HUES6 (cell line): ENCODE measurements around the gene SLC16A10.

Source experiments
- H3K27ac ChIP-seq: 2 replicates; pipeline ENCODE4 v1.7.0; 2013; ENCODE audit warnings: low read depth, mild to moderate bottlenecking, low read length, inconsistent platforms
- H3K27me3 ChIP-seq: 2 replicates; pipeline ENCODE4 v1.6.1; 2013; ENCODE audit warnings: low read length; ENCODE audit not compliant: control insufficient read depth, insufficient read depth
- H3K36me3 ChIP-seq: 2 replicates; pipeline ENCODE4 v1.6.1; 2013; ENCODE audit warnings: low read length; ENCODE audit not compliant: control insufficient read depth, insufficient read depth
- H3K4me1 ChIP-seq: 2 replicates; pipeline ENCODE4 v1.6.1; 2013; ENCODE audit warnings: low read length; ENCODE audit not compliant: control insufficient read depth, insufficient read depth
- H3K4me3 ChIP-seq: 2 replicates; pipeline ENCODE4 v1.5.1; 2013; ENCODE audit warnings: low read depth, low read length
- H3K9ac ChIP-seq: one replicate; pipeline ENCODE4 v1.6.1; 2013; ENCODE audit warnings: mild to moderate bottlenecking, low read length
- H3K9me3 ChIP-seq: 2 replicates; pipeline ENCODE4 v1.6.1; 2013; ENCODE audit warnings: low read depth, low read length; ENCODE audit not compliant: control insufficient read depth, insufficient read depth

The SLC16A10 gene

GRCh38 chr6:111068109-111068865 lies 19.0 kb upstream of the SLC16A10 start:
- Histone ChIP-seq H3K27me3 (no peaks in the 10 kb centered on the region), H3K4me1 (no peaks in the 10 kb centered on the region), H3K9ac (no peak overlapping the region), H3K4me3 (no peak overlapping the region), H3K36me3 (no peaks in the 10 kb centered on the region), H3K27ac (no peak overlapping the region), H3K9me3 (no peaks in the 10 kb centered on the region)

DNA sequence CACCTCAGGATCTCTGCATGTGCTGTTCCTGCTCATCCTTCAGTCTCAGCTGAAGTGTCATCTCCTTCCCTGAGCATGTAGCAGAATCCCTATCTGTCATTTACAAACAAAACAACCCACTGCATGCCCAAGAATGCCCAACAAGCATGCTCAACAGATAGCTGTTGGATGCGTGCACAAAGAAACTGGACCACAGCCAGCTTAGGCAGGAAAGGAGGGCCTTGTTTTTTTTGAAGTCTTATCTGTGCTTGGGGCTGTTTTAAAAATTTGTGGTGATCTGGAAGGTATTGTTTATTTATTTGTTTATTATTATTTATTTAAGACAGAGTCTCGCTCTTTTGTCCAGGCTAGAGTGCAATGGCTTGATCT lies 18.5 kb upstream of the SLC16A10 start:
- Histone ChIP-seq H3K4me1 (no peaks in the 10 kb centered on the region), H3K27ac (no peak overlapping the region), H3K27me3 (no peaks in the 10 kb centered on the region), H3K36me3 (no peaks in the 10 kb centered on the region), H3K9ac (no peak overlapping the region), H3K4me3 (no peak overlapping the region), H3K9me3 (no peaks in the 10 kb centered on the region)

GRCh38 chr6:111069382-111070104 lies 17.8 kb upstream of the SLC16A10 start:
- Histone ChIP-seq H3K27ac (no peak overlapping the region), H3K9ac (no peak overlapping the region), H3K9me3 (no peaks in the 10 kb centered on the region), H3K4me1 (no peaks in the 10 kb centered on the region), H3K4me3 (no peak overlapping the region), H3K36me3 (no peaks in the 10 kb centered on the region), H3K27me3 (no peaks in the 10 kb centered on the region; the same call in 1 of the 2 replicates)

DNA sequence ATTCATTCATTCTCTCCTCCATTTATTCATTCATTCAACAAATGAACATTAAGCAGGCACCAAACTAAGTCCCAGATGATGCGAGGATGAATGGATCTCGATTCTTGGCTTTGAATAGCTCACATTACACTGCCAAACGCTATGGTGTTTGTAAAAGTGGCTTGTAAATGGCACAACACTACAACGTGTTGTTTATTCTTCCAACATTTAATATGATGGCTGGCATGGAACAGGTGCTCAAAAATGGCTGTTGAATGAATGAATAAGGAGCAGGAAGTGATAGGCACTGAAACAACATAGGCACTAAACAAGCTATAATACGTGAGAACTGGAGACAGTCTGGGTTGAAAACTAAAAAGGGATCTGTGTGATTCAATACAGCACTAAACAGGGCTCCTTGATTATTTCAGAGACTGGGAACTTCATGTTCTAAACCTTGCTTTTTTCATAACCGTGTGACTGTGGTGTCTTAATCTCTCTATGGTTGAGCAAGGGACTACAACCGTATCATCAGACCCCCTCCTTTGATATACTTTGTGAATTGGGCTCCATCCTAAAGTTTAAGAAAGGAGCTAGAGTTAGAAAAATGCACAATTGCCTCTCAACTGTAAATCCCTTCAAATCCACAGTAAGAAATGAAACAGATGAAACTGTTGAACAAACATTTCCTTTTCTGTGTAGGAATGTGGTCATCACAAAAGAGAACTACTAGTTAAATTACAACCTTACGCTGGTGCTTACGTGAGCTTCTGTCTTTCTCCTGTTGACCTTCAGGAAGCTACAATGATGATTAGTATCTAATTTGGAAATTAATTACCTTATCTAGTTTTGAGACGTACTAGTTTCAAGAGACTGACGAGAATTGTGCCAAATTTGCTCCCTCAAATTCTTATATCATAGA lies 16.9 kb upstream of the SLC16A10 start:
- H3K9ac ChIP-seq, result no peak overlapping the region
- H3K9me3 ChIP-seq, result no peaks in the 10 kb centered on the region
- no peaks in the 10 kb centered on the region for H3K36me3 ChIP-seq
- H3K4me1 ChIP-seq, result no peaks in the 10 kb centered on the region
- H3K4me3 ChIP-seq, result no peak overlapping the region
- no peaks in the 10 kb centered on the region; the same call in 1 of the 2 replicates for H3K27me3 ChIP-seq
- no peak overlapping the region for H3K27ac ChIP-seq

DNA sequence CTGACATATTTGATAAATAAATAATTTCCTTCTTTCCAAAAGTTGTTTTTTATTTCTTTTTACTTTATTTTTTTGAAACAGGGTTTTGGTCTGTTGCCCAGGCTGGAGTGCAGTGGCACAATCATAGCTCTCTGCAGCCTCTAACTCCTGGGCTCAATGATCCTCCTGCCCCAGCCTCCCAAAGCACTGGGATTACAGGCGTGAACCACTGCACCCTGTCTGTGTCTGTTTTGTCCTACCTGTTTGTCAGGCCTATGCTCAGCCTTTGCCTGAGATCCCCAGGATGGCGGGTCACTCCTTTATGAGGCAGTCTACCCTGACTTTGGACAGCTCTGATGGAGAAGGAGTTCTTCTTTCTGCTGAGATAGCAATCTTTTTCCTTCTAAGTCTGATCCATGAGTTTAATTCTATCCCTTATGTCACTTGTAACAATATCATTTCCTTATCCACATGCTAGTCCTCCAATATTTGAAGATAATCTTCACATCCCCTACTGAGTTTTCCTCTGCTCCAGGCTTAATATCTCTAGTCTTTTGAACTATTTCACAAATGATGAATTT lies 14.4 kb upstream of the SLC16A10 start:
- no peak overlapping the region for H3K4me3 ChIP-seq
- no peak overlapping the region for H3K9ac ChIP-seq
- H3K27me3 ChIP-seq, result no peaks in the 10 kb centered on the region; the same call in 1 of the 2 replicates
- no peak overlapping the region for H3K27ac ChIP-seq
- H3K36me3 ChIP-seq, result no peaks in the 10 kb centered on the region
- H3K4me1 ChIP-seq, result no peaks in the 10 kb centered on the region
- H3K9me3 ChIP-seq, result no peaks in the 10 kb centered on the region

DNA sequence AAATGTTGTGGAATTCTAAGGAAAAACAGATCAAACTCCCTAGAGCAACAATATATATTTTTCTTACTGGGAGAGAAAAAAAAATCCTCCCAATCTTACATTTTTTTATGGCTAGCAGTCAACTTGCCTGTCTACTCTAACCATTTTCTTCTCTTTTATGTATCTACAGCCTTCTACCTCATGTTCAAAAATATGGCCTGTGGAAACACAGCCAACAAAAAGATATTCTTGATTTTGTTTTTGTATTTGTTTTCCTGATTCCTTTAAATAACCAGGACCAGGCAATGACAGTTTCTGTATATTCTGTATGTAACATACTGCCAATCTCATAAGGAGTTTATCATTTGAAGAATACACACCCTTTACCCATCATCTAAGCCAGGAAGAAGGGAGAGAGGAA lies 13.0 kb upstream of the SLC16A10 start:
- Histone ChIP-seq H3K27ac (no peak overlapping the region), H3K4me3 (no peak overlapping the region), H3K4me1 (no peaks in the 10 kb centered on the region), H3K9me3 (no peaks in the 10 kb centered on the region), H3K27me3 (no peaks in the 10 kb centered on the region; the same call in 1 of the 2 replicates), H3K36me3 (no peaks in the 10 kb centered on the region), H3K9ac (no peak overlapping the region)

- Histone ChIP-seq H3K36me3 (no peaks in the 10 kb centered on the region), H3K9me3 (no peaks in the 10 kb centered on the region), H3K9ac (no peak overlapping the region), H3K4me1 (no peaks in the 10 kb centered on the region), H3K27me3 (no peaks in the 10 kb centered on the region; the same call in 1 of the 2 replicates), H3K4me3 (no peak overlapping the region), H3K27ac (no peak overlapping the region)
Measured at GRCh38 chr6:111076024-111076695, 11.1 kb upstream of the SLC16A10 start.

DNA sequence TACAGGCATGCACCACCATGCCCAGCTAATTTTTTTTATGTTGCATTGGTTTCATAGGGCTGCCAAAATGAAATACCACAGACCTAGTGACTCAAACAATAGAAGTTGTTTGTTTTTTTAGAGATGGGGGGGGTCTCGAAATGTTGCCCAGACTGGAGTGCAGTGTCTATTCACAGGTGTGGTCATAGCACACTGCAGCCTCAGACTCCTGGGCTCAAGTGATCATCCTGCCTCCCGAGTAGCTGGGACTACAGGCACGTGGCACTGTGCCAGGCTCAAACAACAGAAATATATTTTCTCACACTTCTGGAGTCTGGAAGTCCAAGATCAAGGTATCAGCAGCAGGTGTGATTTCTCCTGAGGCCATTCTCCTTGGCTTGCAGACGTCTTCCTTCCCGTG lies 6.6 kb upstream of the SLC16A10 start:
- H3K36me3 ChIP-seq, result no peaks in the 10 kb centered on the region
- no peak overlapping the region for H3K9ac ChIP-seq
- no peak overlapping the region for H3K4me3 ChIP-seq
- H3K4me1 ChIP-seq, result no peaks in the 10 kb centered on the region
- H3K27me3 ChIP-seq, result peaks cover 4% of the 10 kb centered on the region
- H3K9me3 ChIP-seq, result no peaks in the 10 kb centered on the region
- no peak overlapping the region for H3K27ac ChIP-seq

- Histone ChIP-seq H3K4me1 (peaks cover 25% of the 10 kb centered on the region), H3K27ac (no peak overlapping the region), H3K36me3 (no peaks in the 10 kb centered on the region), H3K9me3 (no peaks in the 10 kb centered on the region), H3K27me3 (peaks cover 38% of the 10 kb centered on the region), H3K4me3 (peak overlapping the region; percentile 80), H3K9ac (peak overlapping the region; percentile 41)
Measured at GRCh38 chr6:111086685-111087084, 618 bp upstream of the SLC16A10 start.

GRCh38 chr6:111087871-111088667 lies 766 bp downstream of the SLC16A10 start:
- H3K4me1 ChIP-seq, result peaks cover 28% of the 10 kb centered on the region
- H3K9me3 ChIP-seq, result no peaks in the 10 kb centered on the region
- H3K27me3 ChIP-seq, result peaks cover 38% of the 10 kb centered on the region
- H3K4me3 ChIP-seq, result peak overlapping the region; percentile 80
- H3K9ac ChIP-seq, result peak overlapping the region; percentile 49
- no peaks in the 10 kb centered on the region for H3K36me3 ChIP-seq
- H3K27ac ChIP-seq, result no peak overlapping the region
